PFSK-1 (cell line): Measurements from ENCODE around the gene KRTAP10-12.

Experiments used
- FOXP2 ChIP-seq: optimal IDR thresholded peaks from 2 replicates; pipeline ENCODE3; 2011; ENCODE audit warnings: borderline replicate concordance, control low read depth, inconsistent platforms; ENCODE audit not compliant: insufficient read depth; ENCODE audit errors: extremely low read length, extremely low read depth
- POLR2AphosphoS5 ChIP-seq: IDR thresholded peaks from 2 replicates; pipeline ENCODE4 v1.6.1; 2012; ENCODE audit warnings: low read depth, mild to moderate bottlenecking, control low read depth, low read length, moderate library complexity
- SIN3A ChIP-seq: IDR thresholded peaks from 2 replicates; pipeline ENCODE4 v1.6.1; 2012; ENCODE audit warnings: mild to moderate bottlenecking, low read length, moderate library complexity, borderline replicate concordance; ENCODE audit not compliant: insufficient read depth
- TAF1 ChIP-seq: IDR thresholded peaks from 2 replicates; pipeline ENCODE4 v1.6.1; 2012; ENCODE audit warnings: low read length, control low read depth, borderline replicate concordance; ENCODE audit not compliant: insufficient read depth
- TF ChIP-seq, protein P1 (sequence below), 2 experiments: IDR thresholded peaks; 2 replicates each; pipeline versions ENCODE4 v1.6.1 to v1.8.0; 2011 to 2012; ENCODE audit warnings: low read depth in 2 of 2, low read length in 2 of 2, control low read depth in 1 of 2, inconsistent platforms in 1 of 2, mild to moderate bottlenecking in 1 of 2, moderate library complexity in 1 of 2; ENCODE audit not compliant: insufficient read depth in 1 of 2

DNA sequence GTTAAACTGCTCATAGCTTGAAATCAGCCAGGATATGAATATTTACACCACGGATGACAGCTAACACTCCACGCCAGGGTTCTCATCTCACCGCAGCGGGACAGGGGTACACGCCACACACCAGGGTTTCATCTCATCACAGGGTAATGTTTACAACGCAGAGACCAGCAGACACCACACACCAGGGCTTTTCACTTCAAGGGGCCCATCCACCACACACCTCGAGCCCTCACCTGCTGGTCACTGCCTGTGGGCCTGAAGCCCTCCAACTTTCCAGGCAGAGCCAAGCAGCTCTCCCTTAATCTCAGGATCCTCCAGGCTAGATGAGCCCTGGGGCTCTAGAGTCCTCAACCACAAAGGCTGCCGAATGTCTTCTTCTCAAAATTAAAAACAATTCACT lies 1.3 kb upstream of the KRTAP10-12 start:
- no peak for TF ChIP-seq POLR2AphosphoS5
- TF ChIP-seq, protein P1, sequence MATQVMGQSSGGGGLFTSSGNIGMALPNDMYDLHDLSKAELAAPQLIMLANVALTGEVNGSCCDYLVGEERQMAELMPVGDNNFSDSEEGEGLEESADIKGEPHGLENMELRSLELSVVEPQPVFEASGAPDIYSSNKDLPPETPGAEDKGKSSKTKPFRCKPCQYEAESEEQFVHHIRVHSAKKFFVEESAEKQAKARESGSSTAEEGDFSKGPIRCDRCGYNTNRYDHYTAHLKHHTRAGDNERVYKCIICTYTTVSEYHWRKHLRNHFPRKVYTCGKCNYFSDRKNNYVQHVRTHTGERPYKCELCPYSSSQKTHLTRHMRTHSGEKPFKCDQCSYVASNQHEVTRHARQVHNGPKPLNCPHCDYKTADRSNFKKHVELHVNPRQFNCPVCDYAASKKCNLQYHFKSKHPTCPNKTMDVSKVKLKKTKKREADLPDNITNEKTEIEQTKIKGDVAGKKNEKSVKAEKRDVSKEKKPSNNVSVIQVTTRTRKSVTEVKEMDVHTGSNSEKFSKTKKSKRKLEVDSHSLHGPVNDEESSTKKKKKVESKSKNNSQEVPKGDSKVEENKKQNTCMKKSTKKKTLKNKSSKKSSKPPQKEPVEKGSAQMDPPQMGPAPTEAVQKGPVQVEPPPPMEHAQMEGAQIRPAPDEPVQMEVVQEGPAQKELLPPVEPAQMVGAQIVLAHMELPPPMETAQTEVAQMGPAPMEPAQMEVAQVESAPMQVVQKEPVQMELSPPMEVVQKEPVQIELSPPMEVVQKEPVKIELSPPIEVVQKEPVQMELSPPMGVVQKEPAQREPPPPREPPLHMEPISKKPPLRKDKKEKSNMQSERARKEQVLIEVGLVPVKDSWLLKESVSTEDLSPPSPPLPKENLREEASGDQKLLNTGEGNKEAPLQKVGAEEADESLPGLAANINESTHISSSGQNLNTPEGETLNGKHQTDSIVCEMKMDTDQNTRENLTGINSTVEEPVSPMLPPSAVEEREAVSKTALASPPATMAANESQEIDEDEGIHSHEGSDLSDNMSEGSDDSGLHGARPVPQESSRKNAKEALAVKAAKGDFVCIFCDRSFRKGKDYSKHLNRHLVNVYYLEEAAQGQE (IDR thresholded peaks at IDR 0.05; ENCODE audit: insufficient read depth in 1 of 2, low read depth in 2 of 2, low read length in 2 of 2): no peak
- TF ChIP-seq TAF1: no peak
- no peak for TF ChIP-seq FOXP2
- TF ChIP-seq SIN3A: no peak
